Mononuclear cell (primary cell): ENCODE measurements around the gene SCNN1A. TPM values are rescaled to one million over a fixed set of nuclear protein-coding genes. Genes with fewer than 3 reads are reported as not detected.
A peak's percentile ranks its signal among the peaks of the same experiment; 100 is the strongest.
"Not testable (repeated sequence)": the region's sequence is repeated elsewhere in the genome, so short reads cannot be mapped to it uniquely, and the experiment has no call there.

Experiments used
- H3K27me3 ChIP-seq: 2 replicates; pipeline ENCODE4 v1.6.0; 2011; ENCODE audit warnings: low read length, control low read depth; ENCODE audit not compliant: insufficient read depth
- H3K4me1 ChIP-seq: 2 replicates; pipeline ENCODE4 v1.5.1; 2011; ENCODE audit warnings: mild to moderate bottlenecking, low read length, control low read depth; ENCODE audit not compliant: insufficient read depth
- H3K4me3 ChIP-seq: 2 replicates; pipeline ENCODE4 v1.5.1; 2011; ENCODE audit warnings: mild to moderate bottlenecking, low read length, moderate library complexity
- H3K9me3 ChIP-seq: 2 replicates; pipeline ENCODE4 v1.5.1; 2011; ENCODE audit warnings: low read depth, mild to moderate bottlenecking, control low read depth, low read length
- total RNA-seq: library from RNA; depleted of rRNA; stranded (reverse); fragments of >200 nt; gene quantifications from one replicate; pipeline ENCODE4 v1.2.3, GENCODE V29; 2012

The SCNN1A gene
- total RNA-seq, 1 donor: 1.2 TPM

- Histone ChIP-seq H3K9me3 (no peaks in the 10 kb centered on the region), H3K27me3 (no peaks in the 10 kb centered on the region), H3K4me3 (no peak overlapping the region), H3K4me1 (peaks cover 63% of the 10 kb centered on the region)
Measured at GRCh38 chr12:6347367-6348338, 27.7 kb downstream of the SCNN1A start.

- Histone ChIP-seq H3K4me3 (no peak overlapping the region), H3K27me3 (no peaks in the 10 kb centered on the region), H3K4me1 (peaks cover 64% of the 10 kb centered on the region), H3K9me3 (no peaks in the 10 kb centered on the region)
Measured at GRCh38 chr12:6346942-6347341, 28.4 kb downstream of the SCNN1A start.

GRCh38 chr12:6346235-6346832 is 29.0 kb downstream of the SCNN1A start:
- peaks cover 58% of the 10 kb centered on the region for H3K4me1 ChIP-seq
- H3K4me3 ChIP-seq: no peak overlapping the region
- no peaks in the 10 kb centered on the region for H3K9me3 ChIP-seq
- H3K27me3 ChIP-seq: no peaks in the 10 kb centered on the region

- H3K4me3 ChIP-seq: no peak overlapping the region
- H3K9me3 ChIP-seq: no peaks in the 10 kb centered on the region
- H3K27me3 ChIP-seq: no peaks in the 10 kb centered on the region
- peaks cover 56% of the 10 kb centered on the region for H3K4me1 ChIP-seq
Measured at GRCh38 chr12:6345319-6346091, 29.9 kb downstream of the SCNN1A start.

GRCh38 chr12:6344101-6344660 is 31.2 kb downstream of the SCNN1A start:
- H3K27me3 ChIP-seq, H3K4me3 ChIP-seq, H3K9me3 ChIP-seq: not testable (repeated sequence)
- peaks cover 65% of the 10 kb centered on the region for H3K4me1 ChIP-seq

GRCh38 chr12:6343518-6343917 is 31.8 kb downstream of the SCNN1A start:
- Histone ChIP-seq H3K4me1 (peaks cover 72% of the 10 kb centered on the region), H3K27me3 (no peaks in the 10 kb centered on the region), H3K4me3 (no peak overlapping the region), H3K9me3 (no peaks in the 10 kb centered on the region)

GRCh38 chr12:6342140-6342889 is 33.0 kb downstream of the SCNN1A start:
- Histone ChIP-seq H3K4me1 (peaks cover 74% of the 10 kb centered on the region), H3K4me3 (peak overlapping the region; percentile 91), H3K27me3 (no peaks in the 10 kb centered on the region), H3K9me3 (no peaks in the 10 kb centered on the region)

- H3K4me3 ChIP-seq: peak within 1 kb of the TSS; percentile 91
- no peaks in the 10 kb centered on the region for H3K27me3 ChIP-seq
- peaks cover 74% of the 10 kb centered on the region for H3K4me1 ChIP-seq
- H3K9me3 ChIP-seq: no peaks in the 10 kb centered on the region
Measured at GRCh38 chr12:6341417-6342139, 33.8 kb downstream of the SCNN1A start, which contains the start of gene TNFRSF1A. TSS of gene TNFRSF1A (minus strand) at chr12:6342076. CDS start at chr12:6341814, 262 bp downstream.

- H3K4me1 ChIP-seq: peaks cover 74% of the 10 kb centered on the region
- H3K27me3 ChIP-seq: no peaks in the 10 kb centered on the region
- no peaks in the 10 kb centered on the region for H3K9me3 ChIP-seq
- H3K4me3 ChIP-seq: peak overlapping the region; percentile 91
Measured at GRCh38 chr12:6340745-6341416, 34.5 kb downstream of the SCNN1A start.

- H3K4me3 ChIP-seq: peak overlapping the region; percentile 91
- no peaks in the 10 kb centered on the region for H3K27me3 ChIP-seq
- no peaks in the 10 kb centered on the region for H3K9me3 ChIP-seq
- H3K4me1 ChIP-seq: peaks cover 74% of the 10 kb centered on the region
Measured at GRCh38 chr12:6340032-6340638, 35.2 kb downstream of the SCNN1A start.

GRCh38 chr12:6338955-6339354 is 36.4 kb downstream of the SCNN1A start:
- H3K4me3 ChIP-seq: peak overlapping the region; percentile 91
- H3K27me3 ChIP-seq: no peaks in the 10 kb centered on the region
- H3K4me1 ChIP-seq: peaks cover 82% of the 10 kb centered on the region

GRCh38 chr12:6338536-6338935 is 36.8 kb downstream of the SCNN1A start:
- not testable (repeated sequence) for H3K27me3 ChIP-seq, H3K9me3 ChIP-seq
- Histone ChIP-seq H3K4me3 (peak overlapping the region; percentile 91), H3K4me1 (peaks cover 82% of the 10 kb centered on the region)

More at GRCh38 chr12:6338955-6339354, 36.4 kb downstream of the SCNN1A start:
- H3K9me3 ChIP-seq: no peaks in the 10 kb centered on the region

GRCh38 chr12:6337958-6338433 is 37.4 kb downstream of the SCNN1A start:
- peak overlapping the region; percentile 91 for H3K4me3 ChIP-seq
- H3K9me3 ChIP-seq: no peaks in the 10 kb centered on the region
- H3K4me1 ChIP-seq: peaks cover 82% of the 10 kb centered on the region
- H3K27me3 ChIP-seq: no peaks in the 10 kb centered on the region
